Activated T-helper 2 cell treated with anti-CD3 and anti-CD28 coated beads, Interferon-gamma antibody, Interleukin-2, Interleukin-4, amounts not matched to agents 10 μg/mL and 5 μg/mL and 100 μg/mL, durations not matched to agents 14 hours and 24 hours and 36 hours (primary cell): ENCODE data around the gene EFNB3. TPM values are rescaled to one million over a fixed set of nuclear protein-coding genes. Genes with fewer than 3 reads are reported as not detected.

ENCODE experiments used
- DNase-seq: peaks from one replicate; pipeline ENCODE4 v3.0.0; 2021; ENCODE audit warnings: low spot score
- H3K27ac Mint-ChIP-seq: one replicate; pipeline ENCODE4 v1.8.0; 2021; ENCODE audit warnings: mixed read lengths
- H3K27me3 Mint-ChIP-seq: one replicate; pipeline ENCODE4 v1.8.0; 2021; ENCODE audit warnings: low read depth, mixed read lengths
- H3K36me3 Mint-ChIP-seq: one replicate; pipeline ENCODE4 v1.8.0; 2021; ENCODE audit warnings: low read depth, mixed read lengths
- H3K4me1 Mint-ChIP-seq: one replicate; pipeline ENCODE4 v1.8.0; 2021; ENCODE audit warnings: low read depth, mixed read lengths
- H3K4me3 Mint-ChIP-seq: one replicate; pipeline ENCODE4 v1.8.0; 2021; ENCODE audit warnings: low read depth, mild to moderate bottlenecking, moderate library complexity, mixed read lengths
- H3K9me3 Mint-ChIP-seq: one replicate; pipeline ENCODE4 v1.8.0; 2021; ENCODE audit warnings: mixed read lengths
- intact Hi-C: fragments of 100-400 bp; cut with micrococcal nuclease; formaldehyde crosslinking; loops from one replicate; pipeline ENCODE4 v1.15.1; 2023
- total RNA-seq: library from RNA; stranded (reverse); gene quantifications from 2 replicates; pipeline ENCODE4 v1.2.3, GENCODE V29; 2022

Gene EFNB3
- total RNA-seq, 1 donor from 2014 or later: not detected

GRCh38 chr17:7705269-7706255 lies 560 bp downstream of the EFNB3 start:
- Mint-ChIP-seq H3K36me3 (peaks cover 28% of the 10 kb centered on the region), H3K4me1 (peaks cover 15% of the 10 kb centered on the region), H3K27ac (no peak overlapping the region), H3K27me3 (peaks cover 39% of the 10 kb centered on the region), H3K4me3 (no peak overlapping the region), H3K9me3 (no peaks in the 10 kb centered on the region)
- intact Hi-C loops: no loop called here
- DNase-seq: no peak

- Mint-ChIP-seq H3K27ac (no peak overlapping the region), H3K27me3 (peaks cover 43% of the 10 kb centered on the region), H3K4me3 (no peak overlapping the region), H3K36me3 (peaks cover 18% of the 10 kb centered on the region), H3K9me3 (no peaks in the 10 kb centered on the region), H3K4me1 (peaks cover 19% of the 10 kb centered on the region)
- DNase-seq: no peak
- intact Hi-C loops: no loop called here
These were observed 1.8 kb downstream of the EFNB3 start for GRCh38 chr17:7706631-7707354.

GRCh38 chr17:7707446-7707845 lies 2.4 kb downstream of the EFNB3 start:
- Mint-ChIP-seq H3K4me3 (no peak overlapping the region), H3K36me3 (peaks cover 15% of the 10 kb centered on the region), H3K27ac (no peak overlapping the region), H3K27me3 (peaks cover 47% of the 10 kb centered on the region), H3K9me3 (no peaks in the 10 kb centered on the region), H3K4me1 (peaks cover 19% of the 10 kb centered on the region)
- intact Hi-C loops: no loop called here
- no peak for DNase-seq

GRCh38 chr17:7707858-7708750 lies 3.1 kb downstream of the EFNB3 start:
- intact Hi-C loops: no loop called here
- Mint-ChIP-seq H3K36me3 (peaks cover 10% of the 10 kb centered on the region), H3K9me3 (no peaks in the 10 kb centered on the region), H3K4me1 (peaks cover 19% of the 10 kb centered on the region), H3K27ac (no peak overlapping the region), H3K4me3 (no peak overlapping the region), H3K27me3 (peaks cover 52% of the 10 kb centered on the region)
- DNase-seq: no peak

GRCh38 chr17:7709031-7709430 lies 4.0 kb downstream of the EFNB3 start:
- intact Hi-C loops: no loop called here
- peaks cover 52% of the 10 kb centered on the region for H3K27me3 Mint-ChIP-seq
- H3K4me1 Mint-ChIP-seq: peaks cover 19% of the 10 kb centered on the region
- DNase-seq: no peak
- no peaks in the 10 kb centered on the region for H3K9me3 Mint-ChIP-seq
- H3K36me3 Mint-ChIP-seq: peaks cover under 1% of the 10 kb centered on the region
- H3K27ac Mint-ChIP-seq: no peak overlapping the region
- no peak overlapping the region for H3K4me3 Mint-ChIP-seq

DNA sequence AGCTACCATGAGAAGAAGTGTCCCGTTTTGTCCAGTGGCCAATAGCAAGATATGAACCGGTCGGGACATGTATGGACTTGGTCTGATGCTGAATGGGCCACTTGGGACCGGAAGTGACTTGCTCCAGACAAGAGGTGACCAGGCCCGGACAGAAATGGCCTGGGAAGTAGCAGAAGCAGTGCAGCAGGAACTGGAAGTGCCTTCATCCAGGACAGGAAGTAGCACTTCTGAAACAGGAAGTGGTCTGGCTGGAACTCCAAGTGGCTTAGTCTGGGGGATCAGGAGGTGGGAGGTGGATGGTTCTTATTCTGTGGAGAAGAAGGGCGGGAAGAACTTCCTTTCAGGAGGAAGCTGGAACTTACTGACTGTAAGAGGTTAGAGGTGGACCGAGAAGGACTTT lies 5.3 kb downstream of the EFNB3 start:
- intact Hi-C loops: no loop called here
- Mint-ChIP-seq H3K27ac (no peak overlapping the region), H3K4me3 (no peak overlapping the region), H3K27me3 (peaks cover 51% of the 10 kb centered on the region), H3K9me3 (no peaks in the 10 kb centered on the region), H3K4me1 (peaks cover 11% of the 10 kb centered on the region), H3K36me3 (no peaks in the 10 kb centered on the region)
- no peak for DNase-seq

DNA sequence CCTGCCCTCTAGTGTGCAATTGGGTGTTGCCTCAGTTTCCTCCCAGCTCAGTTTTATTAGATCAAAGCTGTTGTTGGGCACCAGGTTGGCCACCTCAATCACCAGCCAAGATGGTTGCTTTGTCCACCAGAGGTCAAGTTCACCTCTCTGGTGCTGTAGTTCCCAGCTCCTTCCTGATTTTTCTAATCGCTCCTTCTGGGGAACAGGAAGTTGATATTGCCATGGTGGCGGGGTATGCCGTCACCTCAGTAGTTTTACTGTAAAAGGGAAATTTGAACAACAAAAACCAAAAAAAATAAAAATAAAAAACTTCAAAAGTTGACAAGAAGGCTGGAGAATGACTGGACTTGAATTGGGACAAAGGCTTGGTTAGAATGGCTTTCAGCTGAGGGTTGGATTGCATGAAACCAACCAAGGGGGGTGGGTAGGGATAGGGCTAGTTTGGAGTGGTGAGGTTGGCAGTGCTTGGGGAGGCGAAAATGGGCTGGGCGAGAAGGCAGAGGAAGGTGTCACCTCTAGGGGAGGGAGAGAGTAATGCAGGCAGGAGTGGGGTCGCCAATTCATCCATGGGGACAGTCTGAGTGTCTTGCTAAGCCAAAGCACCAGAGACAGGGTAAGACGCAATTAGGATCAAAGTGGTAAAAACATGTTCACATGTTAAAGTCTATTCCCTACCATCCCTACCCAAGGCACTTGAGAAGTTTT lies 6.2 kb downstream of the EFNB3 start:
- H3K36me3 Mint-ChIP-seq: no peaks in the 10 kb centered on the region
- DNase-seq: no peak
- no peak overlapping the region for H3K27ac Mint-ChIP-seq
- no peak overlapping the region for H3K4me3 Mint-ChIP-seq
- H3K27me3 Mint-ChIP-seq: peaks cover 52% of the 10 kb centered on the region
- intact Hi-C loops: no loop called here
- no peaks in the 10 kb centered on the region for H3K9me3 Mint-ChIP-seq
- H3K4me1 Mint-ChIP-seq: peaks cover 11% of the 10 kb centered on the region

- Mint-ChIP-seq H3K9me3 (no peaks in the 10 kb centered on the region), H3K4me3 (no peak overlapping the region), H3K27me3 (peaks cover 50% of the 10 kb centered on the region), H3K36me3 (no peaks in the 10 kb centered on the region), H3K4me1 (peaks cover 14% of the 10 kb centered on the region), H3K27ac (no peak overlapping the region)
- DNase-seq: no peak
- intact Hi-C loops: no loop called here
These were observed 7.2 kb downstream of the EFNB3 start for GRCh38 chr17:7712111-7712771.

DNA sequence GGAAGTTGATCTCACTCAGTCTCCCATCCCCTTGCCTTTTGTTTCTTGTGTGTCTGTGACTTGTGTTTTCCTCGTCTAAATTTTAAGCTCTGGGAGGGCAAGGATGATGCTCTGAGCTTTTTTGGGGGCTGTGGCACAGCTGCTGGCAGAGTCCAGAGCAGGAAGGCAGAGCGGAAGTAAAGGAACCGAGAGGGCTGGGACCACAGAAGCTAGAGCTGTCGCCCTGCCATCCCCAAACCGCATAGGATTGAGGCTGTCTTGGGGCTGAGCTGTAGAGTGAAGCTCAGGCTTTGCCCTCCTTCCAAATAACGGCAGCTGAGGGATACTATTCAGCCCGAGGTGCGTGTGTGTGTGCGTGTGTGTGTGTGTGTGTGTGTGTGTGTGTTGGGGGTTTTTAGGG lies 8.8 kb downstream of the EFNB3 start:
- no peaks in the 10 kb centered on the region for H3K9me3 Mint-ChIP-seq
- no peak overlapping the region for H3K27ac Mint-ChIP-seq
- peaks cover 56% of the 10 kb centered on the region for H3K27me3 Mint-ChIP-seq
- no peak overlapping the region for H3K4me3 Mint-ChIP-seq
- DNase-seq: no peak
- no peaks in the 10 kb centered on the region for H3K36me3 Mint-ChIP-seq
- peaks cover 23% of the 10 kb centered on the region for H3K4me1 Mint-ChIP-seq
- intact Hi-C loops: no loop called here

DNA sequence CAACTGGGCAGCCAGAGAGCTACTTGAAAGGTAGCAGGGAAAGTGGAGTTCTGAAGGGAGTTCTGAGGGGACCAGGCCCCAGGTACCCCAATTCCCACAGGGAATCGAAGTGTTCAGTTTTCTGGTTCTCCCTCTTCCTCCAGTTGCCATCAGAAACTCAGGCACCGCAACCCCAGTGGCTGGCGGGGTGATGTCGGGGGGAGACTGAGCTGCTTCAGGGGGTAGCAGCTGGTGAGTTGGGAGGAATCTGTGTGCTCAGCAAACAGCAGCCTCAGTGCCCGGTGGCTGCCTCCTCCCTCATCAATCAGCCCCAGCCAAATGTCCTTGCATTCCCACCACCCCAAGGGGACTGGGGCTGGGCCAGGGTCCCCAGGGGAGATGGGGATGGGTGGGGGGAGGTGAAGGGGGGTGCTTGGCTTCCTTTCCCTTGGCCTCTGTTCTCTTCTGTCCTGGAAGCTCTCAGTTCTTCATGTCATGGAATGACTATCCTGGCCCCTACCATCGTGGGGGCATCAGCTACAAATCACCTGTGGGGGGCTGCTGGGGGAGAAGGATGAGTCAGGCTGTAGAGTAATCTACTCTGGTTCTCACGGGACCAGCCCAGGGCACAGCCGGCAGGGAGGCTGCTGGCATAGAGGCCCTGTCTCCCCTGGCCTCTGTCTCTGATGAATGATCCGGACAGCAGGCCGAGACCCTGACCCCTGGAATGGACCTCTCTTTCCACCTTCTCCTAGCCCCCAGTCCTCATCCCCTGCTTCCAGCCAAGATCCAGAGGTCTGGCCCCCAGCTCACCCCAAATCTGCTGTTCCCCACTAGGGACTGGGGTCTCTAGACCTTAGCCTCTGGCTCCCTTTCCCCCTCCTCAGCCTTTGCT lies 10.0 kb downstream of the EFNB3 start:
- H3K4me3 Mint-ChIP-seq: no peak overlapping the region
- H3K27ac Mint-ChIP-seq: no peak overlapping the region
- no peak for DNase-seq
- H3K9me3 Mint-ChIP-seq: no peaks in the 10 kb centered on the region
- H3K27me3 Mint-ChIP-seq: peaks cover 67% of the 10 kb centered on the region
- peaks cover 24% of the 10 kb centered on the region for H3K4me1 Mint-ChIP-seq
- intact Hi-C loops: no loop called here
- H3K36me3 Mint-ChIP-seq: no peaks in the 10 kb centered on the region
